ENCODE data around the gene TMC2.

DNA sequence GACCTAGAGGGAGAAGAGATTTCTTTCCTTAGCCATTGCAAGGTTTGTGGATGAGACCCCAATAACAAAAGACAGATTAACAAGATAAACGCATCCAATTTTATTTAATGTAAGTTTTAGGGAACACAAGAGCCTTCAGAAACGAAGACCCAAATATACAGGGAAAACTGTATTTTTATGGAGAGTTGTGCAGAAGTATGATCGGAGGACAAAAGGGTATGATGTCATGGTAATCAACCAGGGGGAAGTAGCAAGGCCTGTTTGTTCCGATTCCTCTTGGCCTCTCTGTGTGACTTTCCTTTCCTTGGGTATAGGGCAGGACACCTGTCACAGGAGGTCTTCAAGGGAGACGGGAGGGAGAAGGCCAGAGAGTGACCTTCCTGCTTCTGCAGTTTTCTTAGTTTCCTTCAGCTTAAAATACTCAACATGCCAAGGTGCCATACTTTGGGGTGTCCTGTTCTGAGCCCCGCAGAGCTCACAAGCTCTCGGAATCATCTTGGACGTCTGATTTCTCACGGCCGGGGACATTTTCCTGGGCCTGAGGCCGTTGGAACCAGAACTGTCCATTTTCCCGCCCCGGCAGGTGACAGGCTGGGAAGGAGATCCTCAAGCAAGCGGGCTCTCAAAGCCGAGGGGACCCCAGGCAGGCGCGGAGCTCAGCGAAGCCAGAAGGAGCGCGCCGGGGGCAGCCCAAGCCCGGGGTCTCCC is 21.7 kb downstream of the TMC2 start:
- TF ChIP-seq, protein P1, sequence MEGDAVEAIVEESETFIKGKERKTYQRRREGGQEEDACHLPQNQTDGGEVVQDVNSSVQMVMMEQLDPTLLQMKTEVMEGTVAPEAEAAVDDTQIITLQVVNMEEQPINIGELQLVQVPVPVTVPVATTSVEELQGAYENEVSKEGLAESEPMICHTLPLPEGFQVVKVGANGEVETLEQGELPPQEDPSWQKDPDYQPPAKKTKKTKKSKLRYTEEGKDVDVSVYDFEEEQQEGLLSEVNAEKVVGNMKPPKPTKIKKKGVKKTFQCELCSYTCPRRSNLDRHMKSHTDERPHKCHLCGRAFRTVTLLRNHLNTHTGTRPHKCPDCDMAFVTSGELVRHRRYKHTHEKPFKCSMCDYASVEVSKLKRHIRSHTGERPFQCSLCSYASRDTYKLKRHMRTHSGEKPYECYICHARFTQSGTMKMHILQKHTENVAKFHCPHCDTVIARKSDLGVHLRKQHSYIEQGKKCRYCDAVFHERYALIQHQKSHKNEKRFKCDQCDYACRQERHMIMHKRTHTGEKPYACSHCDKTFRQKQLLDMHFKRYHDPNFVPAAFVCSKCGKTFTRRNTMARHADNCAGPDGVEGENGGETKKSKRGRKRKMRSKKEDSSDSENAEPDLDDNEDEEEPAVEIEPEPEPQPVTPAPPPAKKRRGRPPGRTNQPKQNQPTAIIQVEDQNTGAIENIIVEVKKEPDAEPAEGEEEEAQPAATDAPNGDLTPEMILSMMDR (IDR thresholded peaks at IDR 0.05; ENCODE audit: insufficient read depth, low read length, poor library complexity, severe bottlenecking), result no peak
- TF ChIP-seq EZH2phosphoT487 (conservative IDR thresholded peaks at IDR 0.05; ENCODE audit: low read length), result no peak
